GM12892 (cell line): ENCODE data around the gene KIF6.

ENCODE experiments used
- POLR2A ChIP-seq: IDR thresholded peaks from 2 replicates; pipeline ENCODE4 v1.6.1; 2011; ENCODE audit warnings: low read depth, low read length, control low read depth
- POLR2AphosphoS5 ChIP-seq: IDR thresholded peaks from 2 replicates; pipeline ENCODE4 v1.6.1; 2011; ENCODE audit warnings: low read depth, low read length, control low read depth

DNA sequence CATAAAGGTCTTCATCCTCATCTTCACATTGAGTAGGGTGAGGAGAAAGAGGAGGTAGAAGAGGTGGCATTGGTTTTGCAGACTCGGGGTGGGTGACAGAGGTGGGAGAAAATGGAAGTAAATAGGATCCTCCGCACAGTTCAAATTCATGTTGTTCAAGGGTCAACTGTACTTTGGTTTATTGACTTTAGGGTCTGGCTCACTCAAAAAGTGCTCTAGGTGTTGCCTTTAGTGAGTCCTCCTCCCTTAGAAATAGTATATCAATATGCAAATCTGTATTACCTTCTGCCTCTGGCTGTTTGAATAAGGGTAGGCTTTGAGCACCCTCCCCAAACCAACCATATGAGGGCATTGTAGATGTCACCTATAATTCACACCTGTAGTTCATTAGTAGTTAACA, 54.7 kb downstream of the KIF6 start:
- no peak for TF ChIP-seq POLR2A
- no peak for TF ChIP-seq POLR2AphosphoS5
